GM19468 (cell line): ENCODE data around the gene CMSS1.
"Not testable (repeated sequence)": the region's sequence is repeated elsewhere in the genome, so short reads cannot be mapped to it uniquely, and the experiment has no call there.

Experiments
- ATAC-seq: cut with Tn5 transposase; IDR thresholded peaks from one replicate; pipeline ENCODE4 v1.9.1; 2021; ENCODE audit warnings: mild to moderate bottlenecking, moderate library complexity, moderate number of reproducible peaks; ENCODE audit not compliant: unreplicated experiment; ENCODE audit errors: extremely low read depth

The CMSS1 gene

DNA sequence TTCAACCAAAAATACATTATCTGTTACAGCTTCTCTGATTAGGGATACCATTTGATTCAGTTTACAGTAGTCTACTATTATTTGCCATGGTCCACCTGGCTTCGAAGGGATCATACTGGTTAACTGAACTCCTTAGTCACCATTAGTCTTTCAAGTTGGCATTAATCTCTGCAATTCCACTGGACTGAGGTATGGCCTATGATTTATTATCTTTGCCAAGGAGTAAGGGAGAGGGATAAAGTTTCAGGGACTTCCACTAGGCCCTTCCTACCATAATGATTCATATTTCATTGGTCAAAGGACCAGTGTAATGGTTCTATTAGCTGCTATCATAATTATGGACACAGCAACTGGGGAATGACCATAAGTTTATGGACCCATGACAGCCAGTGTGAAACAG, 7.3 kb upstream of the CMSS1 start:
- ATAC-seq, result no peak

DNA sequence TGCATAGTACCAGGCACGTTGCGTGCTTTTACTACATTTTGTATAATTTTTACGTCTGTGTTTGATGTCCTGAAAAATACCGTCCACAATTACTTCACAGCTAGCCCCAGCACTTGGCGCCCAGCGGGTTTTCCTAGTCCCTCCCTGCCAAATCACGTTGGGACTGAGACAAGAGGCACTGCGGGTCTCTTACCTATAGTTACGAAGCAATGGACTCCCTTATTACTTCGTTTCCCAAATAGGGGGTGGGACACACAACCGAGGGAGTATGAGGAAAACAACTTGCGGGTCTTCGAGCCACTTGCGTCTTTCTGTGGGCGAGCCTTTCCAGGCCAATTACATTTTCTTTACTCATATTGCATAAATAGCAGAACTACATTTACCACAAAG, 620 bp upstream of the CMSS1 start:
- no peak for ATAC-seq

DNA sequence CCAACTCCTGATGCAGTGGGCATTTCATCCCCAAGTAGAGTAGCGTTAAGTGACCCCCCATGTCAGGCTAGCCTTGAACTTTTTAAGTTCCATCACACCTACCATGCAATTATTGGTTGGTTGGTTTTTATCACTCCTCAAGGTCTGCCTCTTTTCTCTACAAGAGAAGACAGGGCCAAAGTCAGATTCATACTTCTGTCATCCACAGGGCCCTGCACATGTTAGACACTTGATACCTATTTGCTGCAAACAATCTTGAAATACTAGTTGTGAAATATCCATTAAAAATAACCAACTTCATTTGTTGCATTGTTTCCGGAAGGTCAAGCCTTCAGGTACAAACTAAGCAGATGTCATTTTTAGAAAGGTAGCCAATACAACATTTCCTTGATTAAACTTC, 1.2 kb downstream of the CMSS1 start:
- no peak for ATAC-seq

DNA sequence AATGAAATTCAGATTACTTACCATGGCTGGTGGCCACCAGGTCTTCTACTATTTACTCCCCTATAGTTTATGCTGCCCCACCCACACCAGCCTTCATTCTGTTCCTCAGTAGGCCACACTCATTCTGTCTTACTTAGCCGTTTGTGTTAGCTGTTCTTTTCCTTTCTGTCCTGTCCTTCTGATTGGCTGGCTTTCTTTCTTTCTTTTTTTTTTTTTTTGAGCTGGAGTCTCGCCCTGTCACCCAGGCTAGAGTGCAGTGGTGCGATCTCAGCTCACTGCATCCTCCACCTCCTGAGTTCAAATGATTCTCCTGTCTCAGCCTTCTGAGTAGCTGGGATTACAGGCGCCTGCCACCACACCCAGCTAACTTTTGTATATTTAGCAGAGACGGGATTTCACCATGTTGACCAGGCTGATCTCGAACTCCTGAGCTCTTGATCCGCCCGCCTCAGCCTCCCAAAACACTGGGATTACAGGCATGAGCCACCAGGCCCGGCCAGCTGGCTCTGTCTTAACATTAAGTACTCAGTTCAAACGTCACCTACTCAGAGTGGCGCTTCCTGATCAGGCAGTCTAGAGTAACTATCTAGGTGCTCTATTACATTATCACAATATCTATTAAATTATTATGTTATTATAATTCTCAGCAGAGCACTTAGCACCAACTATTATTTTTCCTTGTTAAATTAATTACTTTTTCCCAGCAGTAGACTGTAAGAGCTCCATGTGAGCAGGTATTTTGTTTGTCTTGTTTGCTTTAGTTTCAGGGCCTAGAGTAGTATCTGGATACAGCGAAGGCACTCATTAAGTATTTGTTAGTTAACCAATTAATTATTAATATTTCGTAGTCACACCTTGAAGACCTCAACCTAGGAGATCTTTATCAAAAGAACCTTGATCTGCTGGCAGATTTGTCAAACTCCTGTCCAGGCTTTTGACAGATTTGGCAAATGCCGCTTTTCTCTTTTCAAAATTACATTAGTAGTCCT, 6.4 kb downstream of the CMSS1 start:
- ATAC-seq, result no peak

DNA sequence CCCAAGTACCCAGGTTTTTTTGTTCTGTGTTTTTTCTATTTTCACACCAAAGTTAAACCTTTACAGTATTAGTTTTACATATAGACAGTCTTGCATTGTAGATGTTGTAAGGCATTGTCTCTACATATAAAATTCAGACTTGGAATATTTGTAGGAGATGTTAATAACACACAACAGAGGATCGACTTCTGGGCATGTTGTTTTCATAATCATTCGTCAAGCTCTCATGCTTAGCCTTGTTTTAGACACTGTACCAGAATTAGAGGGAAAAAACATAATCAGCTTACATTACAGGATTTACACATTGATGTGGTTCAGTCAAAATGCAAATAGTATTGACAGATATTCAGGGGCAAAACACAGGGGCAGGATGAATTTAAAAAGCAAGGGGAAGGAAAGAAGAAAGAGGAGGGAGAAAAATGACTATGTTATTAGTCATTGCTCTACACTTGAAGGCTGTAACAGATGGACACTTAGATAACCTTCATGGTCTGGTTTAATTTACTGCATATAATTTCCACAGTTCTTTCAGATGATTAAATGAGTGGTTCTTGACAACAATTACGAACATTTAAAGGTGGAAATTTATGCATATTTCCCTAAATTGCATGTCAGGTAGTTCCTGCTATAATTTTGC, 7.5 kb downstream of the CMSS1 start:
- no peak for ATAC-seq

DNA sequence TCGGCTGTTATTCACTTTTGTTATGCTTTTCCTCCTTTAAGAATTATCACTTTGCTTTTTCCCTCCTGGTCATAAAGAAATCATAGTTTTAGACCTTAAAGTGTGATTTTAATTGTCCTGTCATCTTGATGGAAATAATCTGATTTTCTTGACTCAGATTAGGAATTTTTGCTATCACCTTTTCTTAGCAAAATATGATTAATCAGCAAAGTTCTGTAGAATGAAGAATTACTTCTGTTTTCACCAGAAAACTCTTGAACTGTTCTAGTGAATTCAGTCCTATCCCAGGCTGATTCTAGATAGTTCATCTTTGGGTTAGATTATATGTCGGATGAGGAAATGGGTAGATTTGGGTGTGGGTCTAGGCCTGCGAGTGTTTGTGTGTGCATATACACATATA, 12.2 kb downstream of the CMSS1 start:
- ATAC-seq, result no peak

DNA sequence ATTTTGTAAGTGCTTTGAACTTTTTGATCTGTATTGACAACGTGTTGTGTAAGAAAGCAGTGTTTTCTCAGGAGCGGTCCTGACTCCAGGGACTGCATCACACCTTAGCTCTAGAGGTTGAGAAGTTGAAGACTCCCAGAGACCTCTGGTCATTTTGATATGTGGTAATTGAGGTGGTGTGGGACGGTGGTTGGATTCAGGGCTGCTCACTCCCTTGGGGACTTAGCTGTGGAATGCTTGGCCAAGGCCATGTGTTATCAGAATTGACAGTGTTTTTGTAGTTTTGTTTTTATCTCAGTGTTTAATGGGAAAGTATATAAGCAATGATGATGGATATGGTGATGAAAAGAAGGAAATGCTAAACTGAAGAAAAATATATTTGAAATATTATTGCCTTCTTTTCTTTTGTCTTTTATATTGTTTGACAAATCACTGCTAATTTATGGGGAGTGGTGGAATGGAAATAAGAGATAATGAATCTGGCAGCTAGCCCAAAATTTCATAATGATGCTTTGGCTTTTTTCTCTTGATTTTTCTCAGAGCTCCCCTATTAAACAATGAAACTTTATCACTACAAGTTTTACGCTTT, 16.0 kb downstream of the CMSS1 start:
- no peak for ATAC-seq

DNA sequence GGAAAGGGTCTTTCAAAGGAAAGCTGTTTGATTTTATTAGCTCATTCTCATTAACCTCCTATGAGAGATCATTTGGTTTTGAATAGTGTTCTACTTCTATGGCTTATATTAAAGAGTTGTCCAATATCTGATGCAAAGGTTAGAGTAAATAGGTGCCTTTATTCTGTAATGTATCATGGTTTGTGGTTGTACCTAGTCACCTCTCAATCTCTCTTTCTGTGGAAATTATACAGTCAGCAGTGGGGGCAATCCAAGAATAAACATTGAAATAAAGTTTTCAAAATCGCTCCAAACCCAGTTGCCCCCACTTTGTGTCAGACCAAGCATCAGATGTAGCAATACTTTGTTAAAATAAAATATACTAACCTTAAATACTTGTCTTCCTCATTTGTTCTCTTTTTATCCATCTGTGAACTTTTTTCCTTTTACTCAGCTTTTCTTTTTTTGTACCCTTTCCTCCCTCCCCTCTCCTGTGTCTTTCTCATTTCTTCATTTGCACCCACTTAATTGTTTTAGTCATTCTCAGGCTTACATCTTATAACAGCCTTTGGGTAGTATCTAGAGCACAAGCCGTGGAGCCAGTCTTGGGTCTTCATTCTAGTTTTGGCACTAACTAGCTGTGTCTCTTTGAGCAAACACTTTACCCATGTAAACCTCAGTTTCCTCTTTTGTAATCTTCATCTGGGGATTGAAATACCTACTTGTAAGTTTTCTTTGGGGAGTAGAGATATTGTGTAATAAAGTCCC, 16.7 kb downstream of the CMSS1 start:
- ATAC-seq, result no peak

DNA sequence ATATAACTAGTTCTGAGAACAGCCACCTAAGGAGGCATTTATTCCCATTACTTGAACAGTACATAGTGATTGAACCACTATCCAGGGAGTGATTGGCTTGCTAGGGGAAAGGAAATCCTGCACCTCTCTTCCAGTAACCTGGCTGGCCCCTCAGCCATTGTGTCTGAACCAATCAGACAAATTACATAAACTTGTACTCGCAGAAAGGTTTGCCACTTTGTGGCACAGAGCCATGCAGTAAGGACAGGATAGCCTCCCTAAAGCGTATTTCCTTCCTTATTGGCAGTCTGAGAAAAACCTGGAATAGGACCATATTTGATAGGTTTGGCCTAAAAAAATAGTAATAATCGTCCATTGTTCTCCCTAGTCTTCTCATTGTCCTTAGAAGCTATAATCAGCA, 19.0 kb downstream of the CMSS1 start:
- ATAC-seq, result no peak

DNA sequence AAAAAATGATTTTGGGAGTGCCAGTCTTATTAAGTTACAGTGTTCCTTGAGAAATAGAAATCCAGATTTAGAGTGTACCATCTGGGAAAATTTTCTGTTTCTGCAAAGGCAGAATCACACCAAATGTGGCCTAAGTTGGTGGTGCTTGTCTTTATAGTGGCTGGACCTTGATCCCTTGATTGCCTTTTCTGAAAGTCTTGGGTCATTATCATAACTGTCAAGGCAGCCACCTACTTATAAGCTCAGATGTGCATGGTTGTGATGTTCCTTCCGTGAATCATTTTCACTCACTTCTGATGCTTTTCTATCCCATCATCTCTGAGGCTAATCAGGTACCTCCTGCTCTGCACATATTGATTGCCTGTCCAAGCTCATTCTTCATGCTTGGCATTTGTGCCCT, 20.1 kb downstream of the CMSS1 start:
- no peak for ATAC-seq

DNA sequence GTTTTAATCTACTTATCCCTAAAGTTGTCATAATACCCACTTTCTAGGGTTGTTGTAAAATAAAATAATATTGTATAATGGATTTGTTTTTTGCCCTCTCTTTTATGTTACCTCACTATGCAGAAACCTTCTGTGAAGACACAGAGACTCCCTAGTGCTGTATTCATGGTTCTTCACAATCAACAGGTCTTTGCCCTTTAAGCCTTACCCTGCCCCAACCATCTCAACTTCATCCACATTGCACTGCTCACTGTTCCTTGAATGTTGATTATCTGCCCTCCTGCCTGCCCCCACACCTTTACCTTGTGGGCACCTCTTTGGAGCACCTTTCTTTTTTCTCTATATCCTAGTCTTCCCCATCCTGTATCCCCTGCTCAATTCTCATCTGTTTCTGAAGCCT, 21.1 kb downstream of the CMSS1 start:
- ATAC-seq, result no peak

DNA sequence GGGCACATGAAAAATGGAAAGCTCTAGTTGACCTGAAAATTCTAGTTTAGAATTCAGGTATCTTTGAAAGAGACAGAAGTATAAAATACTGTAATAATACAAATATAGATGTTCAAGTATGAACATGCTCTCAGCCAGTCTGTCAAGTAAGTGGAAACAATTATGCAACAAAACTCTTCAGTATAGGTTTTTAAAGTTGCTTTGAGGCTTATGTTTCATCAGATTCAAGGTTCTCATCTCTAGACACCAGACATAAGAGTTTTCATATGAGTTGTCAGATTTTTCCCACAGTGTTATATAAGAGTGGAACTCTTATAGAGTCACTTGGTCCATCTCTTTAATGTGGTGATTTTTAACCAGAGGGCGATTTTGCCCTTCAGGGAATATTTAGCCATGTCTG, 22.0 kb downstream of the CMSS1 start:
- no peak for ATAC-seq

DNA sequence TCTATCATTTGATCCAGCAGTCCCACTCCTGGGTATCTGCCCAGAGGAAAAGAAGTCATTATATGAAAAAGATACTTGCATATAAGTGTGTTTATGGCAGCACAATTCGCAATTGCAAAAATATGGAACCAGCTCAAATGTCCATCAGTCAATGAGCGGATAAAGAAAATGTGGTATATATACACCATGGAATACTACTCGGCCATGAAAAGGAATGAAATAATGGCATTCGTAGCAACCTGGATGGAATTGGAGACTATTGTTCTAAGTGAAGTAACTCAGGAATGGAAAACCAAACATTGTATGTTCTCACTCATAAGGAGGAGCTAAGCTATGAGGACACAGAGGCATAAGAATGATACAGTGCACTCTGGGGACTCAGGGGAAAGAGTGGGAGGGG, 24.3 kb downstream of the CMSS1 start:
- not testable (repeated sequence) for ATAC-seq

DNA sequence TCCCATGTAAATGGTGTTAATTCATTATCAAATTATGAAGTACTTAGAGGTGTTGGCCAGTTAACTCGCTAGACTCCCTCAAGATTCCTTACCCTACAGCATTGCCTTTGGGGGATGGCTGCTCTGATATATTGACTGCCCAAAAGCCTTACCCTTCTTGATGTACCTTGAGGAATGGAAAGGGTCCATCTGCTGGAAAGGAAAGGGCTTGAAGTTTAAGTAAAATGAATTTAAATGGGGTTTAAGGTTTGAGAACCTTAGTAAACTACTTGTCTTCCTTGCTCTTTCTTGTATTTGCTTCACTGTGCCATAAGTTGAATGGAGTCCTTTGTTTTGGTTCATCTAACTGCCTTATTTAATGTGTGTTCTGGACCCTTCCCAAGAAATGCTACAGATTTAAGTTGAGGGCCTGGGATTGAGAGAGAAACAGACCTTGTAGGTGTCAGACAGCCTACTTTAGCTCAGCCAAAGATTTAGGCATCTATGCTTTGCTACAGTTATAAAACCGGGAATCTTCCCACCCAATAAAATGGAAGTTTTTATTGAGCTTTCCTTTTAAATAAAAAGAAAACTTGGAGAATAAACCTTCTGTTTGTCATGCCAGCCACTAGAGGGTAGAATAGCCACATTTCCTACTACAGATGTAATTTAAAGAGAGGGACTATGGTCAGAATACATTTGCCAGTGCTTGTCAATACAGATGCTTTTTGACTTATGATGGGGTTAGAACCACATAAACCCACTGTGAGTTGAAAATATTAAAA, 25.3 kb downstream of the CMSS1 start:
- ATAC-seq, result no peak

DNA sequence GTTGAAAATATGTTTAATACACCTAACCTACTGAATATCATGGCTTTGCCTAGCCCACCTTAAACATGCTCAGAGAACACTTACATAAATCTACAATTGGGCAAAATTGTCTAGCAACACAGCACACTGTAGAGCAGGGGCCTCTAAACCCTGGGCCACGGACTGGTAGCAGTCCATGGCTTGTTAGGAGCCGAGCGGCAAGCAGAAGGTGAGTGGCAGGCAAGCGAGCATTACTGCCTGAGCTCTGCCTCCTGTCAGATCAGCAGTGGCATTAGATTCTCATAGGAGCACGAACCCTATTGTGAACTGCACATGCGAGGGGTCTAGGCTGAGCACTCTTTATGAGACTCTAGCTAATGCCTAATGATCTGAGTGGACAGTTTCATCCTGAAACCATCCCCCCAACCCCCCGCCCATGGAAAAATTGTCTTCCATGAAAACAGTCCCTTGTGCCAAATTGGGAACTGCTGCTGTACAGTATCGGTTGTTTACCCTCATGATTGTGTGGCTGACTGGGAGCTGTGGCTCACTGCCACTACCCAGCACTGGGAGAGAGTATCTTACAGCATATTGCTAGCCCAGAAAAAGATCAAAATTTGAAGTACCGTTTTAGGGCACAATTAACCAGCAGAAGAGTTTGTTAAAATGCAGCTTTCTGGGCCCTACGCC, 26.1 kb downstream of the CMSS1 start:
- no peak for ATAC-seq

DNA sequence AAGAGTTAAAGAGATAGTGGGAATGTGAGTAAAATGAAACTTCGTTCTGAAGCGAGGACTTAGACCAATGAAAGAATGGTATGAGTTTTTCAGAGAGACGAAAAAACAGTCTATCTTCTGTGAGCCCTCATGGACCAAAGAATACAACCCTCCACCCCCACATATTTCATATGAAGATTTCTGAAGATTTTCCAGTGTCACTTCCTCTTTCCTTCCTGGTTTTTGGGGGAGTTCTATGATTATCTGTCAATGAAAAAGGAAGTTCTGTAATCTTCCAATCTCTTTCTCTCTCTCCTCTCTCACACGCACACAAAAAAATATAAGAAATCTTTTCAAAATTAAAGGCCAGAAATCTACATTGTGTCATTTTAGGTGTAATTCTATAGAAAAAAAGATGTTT, 27.7 kb downstream of the CMSS1 start:
- no peak for ATAC-seq

DNA sequence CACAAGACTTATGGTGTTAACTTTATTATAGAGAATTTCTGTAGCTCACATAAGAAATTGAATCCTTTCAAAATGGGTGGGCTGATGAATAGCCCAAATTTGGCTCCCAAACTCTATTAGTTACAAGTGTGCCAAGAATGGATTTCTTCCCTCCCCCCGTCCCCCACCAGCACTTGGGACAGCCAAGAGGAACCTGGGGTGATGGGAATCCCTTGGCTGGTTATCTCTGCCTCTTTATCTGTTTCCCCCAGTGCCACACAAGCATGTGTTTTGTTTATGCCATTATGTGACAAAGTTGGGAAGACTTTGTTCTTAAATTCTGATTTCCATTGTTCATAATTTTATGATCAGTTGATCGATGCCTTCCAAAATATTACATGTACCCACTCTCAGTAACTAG, 28.3 kb downstream of the CMSS1 start:
- ATAC-seq, result no peak

DNA sequence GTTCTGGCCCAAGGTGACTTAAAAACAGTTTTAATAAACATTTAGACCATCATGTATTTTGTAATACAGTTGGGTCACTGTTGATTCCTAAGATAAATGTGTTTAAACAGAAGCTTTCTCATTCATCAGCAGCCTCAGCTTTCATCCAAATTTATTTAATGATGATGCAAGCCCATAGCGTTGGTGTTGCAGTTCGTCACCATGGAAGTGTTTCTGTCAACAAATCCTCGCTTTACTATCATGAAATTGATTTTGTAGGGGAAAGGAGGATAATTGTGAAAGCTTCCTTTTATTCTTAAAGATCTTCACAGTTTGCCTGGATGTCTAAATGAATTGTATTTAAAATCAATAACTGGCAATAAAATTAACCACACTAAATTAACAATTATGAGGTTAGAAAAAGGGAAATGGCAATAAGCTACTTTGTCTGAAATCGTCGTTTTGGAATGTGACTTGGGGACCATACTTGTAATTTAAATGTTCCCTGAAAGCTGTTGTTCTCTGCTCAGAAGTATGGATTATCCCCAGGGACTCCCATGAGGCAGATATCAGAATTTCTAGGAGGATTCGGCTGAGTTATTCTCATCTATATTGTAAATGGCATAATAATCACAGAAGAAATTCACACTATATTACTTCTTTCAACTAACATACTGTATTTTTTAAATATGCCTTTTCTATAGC, 29.0 kb downstream of the CMSS1 start:
- ATAC-seq, result no peak

DNA sequence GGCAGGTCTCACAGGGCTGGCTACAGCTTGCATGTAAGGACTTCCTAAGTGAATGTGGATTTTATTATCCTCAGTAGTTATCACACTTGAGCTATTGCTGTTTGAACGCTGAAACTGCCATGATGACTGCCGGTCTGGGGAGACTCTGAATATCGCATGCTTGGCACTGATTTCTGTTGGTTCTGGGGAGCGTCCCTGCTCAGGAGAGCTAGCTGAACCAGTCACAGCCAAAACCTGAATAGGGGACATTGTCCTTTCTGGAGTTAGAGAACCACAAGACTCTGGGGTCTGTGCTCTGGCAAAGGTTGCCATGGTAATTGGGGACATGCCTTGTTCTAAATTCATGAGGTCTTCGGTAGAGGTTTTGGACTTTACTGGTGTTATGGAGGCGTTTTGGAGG, 30.8 kb downstream of the CMSS1 start:
- ATAC-seq, result no peak
